Measurements from ENCODE around the gene KRTAP20-3. TPM values are rescaled to one million over a fixed set of nuclear protein-coding genes. Genes with fewer than 3 reads are reported as not detected.

Gene KRTAP20-3
- total RNA-seq, 2 donors from 2014 or later: not detected

DNA sequence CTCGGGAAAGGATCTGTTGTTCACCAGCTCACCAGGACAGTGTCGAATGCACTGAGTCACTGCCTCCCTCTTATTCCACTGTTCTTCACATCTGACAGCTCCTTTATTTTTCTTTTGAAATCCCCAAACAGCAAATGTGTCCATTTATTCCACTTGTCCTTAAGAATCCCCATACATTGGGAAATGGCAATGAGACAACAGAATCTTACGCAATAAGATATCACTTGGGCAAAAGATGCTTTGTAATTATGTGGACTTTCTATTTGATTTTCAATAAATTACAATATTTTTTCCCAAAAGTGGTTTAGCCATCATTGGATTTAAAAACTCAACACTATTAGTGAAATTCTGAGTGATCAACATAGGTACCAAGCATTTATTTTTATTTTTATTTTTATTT, 4.0 kb upstream of the KRTAP20-3 start:
- Histone ChIP-seq H3K4me1 (replicated peaks) (no peaks in the 10 kb centered on the region), H3K4me3 (no peak overlapping the region), H3K27me3 (replicated peaks; ENCODE audit: insufficient read depth) (no peaks in the 10 kb centered on the region), H3K9me3 (no peaks in the 10 kb centered on the region), H3K27ac (no peak overlapping the region), H3K36me3 (no peaks in the 10 kb centered on the region)
- TF ChIP-seq POLR2AphosphoS5 (IDR thresholded peaks at IDR 0.05): no peak
- TF ChIP-seq CTCF (IDR thresholded peaks at IDR 0.05): no peak
- TF ChIP-seq POLR2A (IDR thresholded peaks at IDR 0.05): no peak
- intact Hi-C loops (cut with DNase I): no loop called here
- DNase-seq (ENCODE audit: low spot score): no peak
- 85% methylated on average over 3 of the region's 3 CpGs for WGBS

- Histone ChIP-seq H3K9me3 (no peaks in the 10 kb centered on the region), H3K27ac (no peak overlapping the region), H3K36me3 (no peaks in the 10 kb centered on the region), H3K27me3 (replicated peaks; ENCODE audit: insufficient read depth) (no peaks in the 10 kb centered on the region), H3K4me1 (replicated peaks) (no peaks in the 10 kb centered on the region), H3K4me3 (no peak overlapping the region)
- no peak for DNase-seq (ENCODE audit: low spot score)
- TF ChIP-seq POLR2AphosphoS5 (IDR thresholded peaks at IDR 0.05): no peak
- no peak for TF ChIP-seq POLR2A (IDR thresholded peaks at IDR 0.05)
- TF ChIP-seq CTCF (IDR thresholded peaks at IDR 0.05): no peak
- 74% methylated on average over 1 of the region's 1 CpG for WGBS
- intact Hi-C loops (cut with DNase I): no loop called here
Observed at GRCh38 chr21:30646904-30647414, 4.3 kb downstream of the KRTAP20-3 start.

DNA sequence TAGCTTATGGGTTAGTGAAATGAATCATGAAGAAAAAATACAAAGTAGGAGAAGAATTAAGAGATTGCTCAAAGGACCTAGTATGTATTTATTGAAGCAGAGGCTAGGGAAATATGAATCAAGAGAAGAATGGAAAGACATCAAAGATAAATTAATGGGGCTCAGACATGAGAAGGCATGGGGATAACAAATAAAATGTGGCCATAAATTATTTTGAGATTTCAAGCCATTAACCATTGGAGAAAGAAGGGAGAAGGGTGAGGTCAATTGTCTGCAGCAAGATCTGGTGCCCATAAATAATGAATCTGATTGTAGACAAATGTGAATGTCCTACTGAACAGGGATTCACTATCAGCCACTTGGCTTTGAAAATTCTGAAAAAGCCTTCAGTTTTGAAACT, 10.2 kb downstream of the KRTAP20-3 start:
- H3K4me1 ChIP-seq (replicated peaks): no peaks in the 10 kb centered on the region
- H3K36me3 ChIP-seq: no peaks in the 10 kb centered on the region
- H3K9me3 ChIP-seq: no peaks in the 10 kb centered on the region
- no peak for TF ChIP-seq CTCF (IDR thresholded peaks at IDR 0.05)
- TF ChIP-seq POLR2AphosphoS5 (IDR thresholded peaks at IDR 0.05): no peak
- TF ChIP-seq POLR2A (IDR thresholded peaks at IDR 0.05): no peak
- DNase-seq (ENCODE audit: low spot score): no peak
- intact Hi-C loops (cut with DNase I): no loop called here
- no peaks in the 10 kb centered on the region for H3K27me3 ChIP-seq (replicated peaks; ENCODE audit: insufficient read depth)
- H3K27ac ChIP-seq: no peak overlapping the region
- no peak overlapping the region for H3K4me3 ChIP-seq

- no peaks in the 10 kb centered on the region for H3K27me3 ChIP-seq (replicated peaks; ENCODE audit: insufficient read depth)
- no peaks in the 10 kb centered on the region for H3K9me3 ChIP-seq
- H3K36me3 ChIP-seq: no peaks in the 10 kb centered on the region
- no peak for TF ChIP-seq POLR2A (IDR thresholded peaks at IDR 0.05)
- TF ChIP-seq POLR2AphosphoS5 (IDR thresholded peaks at IDR 0.05): no peak
- no peak for TF ChIP-seq CTCF (IDR thresholded peaks at IDR 0.05)
- no peaks in the 10 kb centered on the region for H3K4me1 ChIP-seq (replicated peaks)
- H3K27ac ChIP-seq: no peak overlapping the region
- intact Hi-C loops (cut with DNase I): no loop called here
- no peak for DNase-seq (ENCODE audit: low spot score)
- WGBS: 92% methylated on average over 1 of the region's 1 CpG
- no peak overlapping the region for H3K4me3 ChIP-seq
Observed at GRCh38 chr21:30668776-30669175, 26.1 kb downstream of the KRTAP20-3 start.

- no peaks in the 10 kb centered on the region for H3K36me3 ChIP-seq
- H3K9me3 ChIP-seq: no peaks in the 10 kb centered on the region
- intact Hi-C loops (cut with DNase I): no loop called here
- no peak overlapping the region for H3K4me3 ChIP-seq
- no peaks in the 10 kb centered on the region for H3K4me1 ChIP-seq (replicated peaks)
- no peak overlapping the region for H3K27ac ChIP-seq
- H3K27me3 ChIP-seq (replicated peaks; ENCODE audit: insufficient read depth): no peaks in the 10 kb centered on the region
- DNase-seq (ENCODE audit: low spot score): no peak
- no peak for TF ChIP-seq POLR2A (IDR thresholded peaks at IDR 0.05)
- TF ChIP-seq CTCF (IDR thresholded peaks at IDR 0.05): no peak
- no peak for TF ChIP-seq POLR2AphosphoS5 (IDR thresholded peaks at IDR 0.05)
- WGBS: 87% methylated on average over 2 of the region's 2 CpGs
Observed at GRCh38 chr21:30672985-30673650, 30.5 kb downstream of the KRTAP20-3 start.
